ENCODE results near the gene BAZ2A. TPM values are rescaled to one million over a fixed set of nuclear protein-coding genes. Genes with fewer than 3 reads are reported as not detected.

The BAZ2A gene
- polyA plus RNA-seq, 1 of the 3 experiments (the other 2 are of a cell fraction): 32.4 TPM

DNA sequence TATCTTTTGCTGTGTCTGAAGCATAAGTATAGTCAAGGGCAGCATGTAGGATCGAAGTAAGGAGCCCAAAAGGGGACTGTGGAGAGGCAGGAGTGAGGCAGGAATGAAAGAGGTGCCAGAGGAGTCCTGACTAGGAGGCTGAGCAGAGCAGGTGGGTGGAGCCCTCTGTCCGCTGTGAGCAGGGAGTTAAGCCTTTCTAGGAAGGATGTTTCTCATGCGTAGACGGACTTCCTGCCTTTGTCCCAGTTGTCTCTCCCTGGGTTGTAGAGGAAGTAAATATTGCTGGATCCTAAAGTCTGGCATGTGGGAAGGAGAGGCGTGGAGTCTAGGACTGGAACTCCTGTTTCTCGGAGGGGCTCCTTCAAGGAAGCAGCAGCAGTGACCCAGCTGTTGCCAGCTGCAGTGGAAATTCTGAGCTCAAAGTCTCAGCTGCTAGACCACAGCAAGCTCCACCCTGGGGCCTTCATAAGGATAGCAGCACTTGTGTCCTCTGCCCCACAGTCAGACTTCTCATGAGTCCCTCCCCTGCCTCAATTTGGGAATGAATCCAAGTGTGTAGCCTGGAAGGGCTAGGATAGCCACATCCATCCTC lies 64.5 kb downstream of the BAZ2A start (continued):
- TF ChIP-seq, protein P1, sequence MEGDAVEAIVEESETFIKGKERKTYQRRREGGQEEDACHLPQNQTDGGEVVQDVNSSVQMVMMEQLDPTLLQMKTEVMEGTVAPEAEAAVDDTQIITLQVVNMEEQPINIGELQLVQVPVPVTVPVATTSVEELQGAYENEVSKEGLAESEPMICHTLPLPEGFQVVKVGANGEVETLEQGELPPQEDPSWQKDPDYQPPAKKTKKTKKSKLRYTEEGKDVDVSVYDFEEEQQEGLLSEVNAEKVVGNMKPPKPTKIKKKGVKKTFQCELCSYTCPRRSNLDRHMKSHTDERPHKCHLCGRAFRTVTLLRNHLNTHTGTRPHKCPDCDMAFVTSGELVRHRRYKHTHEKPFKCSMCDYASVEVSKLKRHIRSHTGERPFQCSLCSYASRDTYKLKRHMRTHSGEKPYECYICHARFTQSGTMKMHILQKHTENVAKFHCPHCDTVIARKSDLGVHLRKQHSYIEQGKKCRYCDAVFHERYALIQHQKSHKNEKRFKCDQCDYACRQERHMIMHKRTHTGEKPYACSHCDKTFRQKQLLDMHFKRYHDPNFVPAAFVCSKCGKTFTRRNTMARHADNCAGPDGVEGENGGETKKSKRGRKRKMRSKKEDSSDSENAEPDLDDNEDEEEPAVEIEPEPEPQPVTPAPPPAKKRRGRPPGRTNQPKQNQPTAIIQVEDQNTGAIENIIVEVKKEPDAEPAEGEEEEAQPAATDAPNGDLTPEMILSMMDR (IDR thresholded peaks at IDR 0.05): no peak
- TF ChIP-seq USF1 (IDR thresholded peaks at IDR 0.05; ENCODE audit: borderline replicate concordance, low read depth): no peak
- TF ChIP-seq RCOR1 (IDR thresholded peaks at IDR 0.05; ENCODE audit: low read length): no peak
- no peak for TF ChIP-seq USF2 (IDR thresholded peaks at IDR 0.05; ENCODE audit: borderline replicate concordance, low read depth, low read length)
- TF ChIP-seq TAF1 (IDR thresholded peaks at IDR 0.05; ENCODE audit: borderline replicate concordance, low read depth, low read length): no peak
- TF ChIP-seq, protein P2, sequence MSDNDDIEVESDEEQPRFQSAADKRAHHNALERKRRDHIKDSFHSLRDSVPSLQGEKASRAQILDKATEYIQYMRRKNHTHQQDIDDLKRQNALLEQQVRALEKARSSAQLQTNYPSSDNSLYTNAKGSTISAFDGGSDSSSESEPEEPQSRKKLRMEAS (IDR thresholded peaks at IDR 0.05; ENCODE audit: low read depth): no peak
- TF ChIP-seq NRF1 (IDR thresholded peaks at IDR 0.05; ENCODE audit: low read depth, low read length): no peak

DNA sequence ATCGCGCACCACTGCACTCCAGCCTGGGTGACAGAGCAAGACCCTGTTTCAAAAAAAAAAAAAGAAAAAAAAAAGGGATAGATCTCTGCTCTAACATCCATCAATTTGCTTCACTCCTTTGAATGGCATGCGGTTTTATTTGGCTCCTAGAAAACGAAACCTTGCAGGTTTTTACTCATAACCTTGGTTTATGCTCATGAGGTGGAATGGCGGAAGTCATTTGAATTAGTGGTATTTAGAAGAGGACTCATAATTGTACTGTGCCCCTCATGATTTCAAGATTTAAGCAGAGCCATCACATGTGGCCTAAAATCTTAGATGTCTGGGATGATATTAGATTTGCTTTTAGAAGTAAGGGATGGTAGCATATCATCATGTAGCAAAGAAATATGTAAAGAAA lies 79.1 kb downstream of the BAZ2A start:
- Histone ChIP-seq H3F3A (replicated peaks; ENCODE audit: insufficient read depth) (no peaks in the 10 kb centered on the region), H3K4me1 (ENCODE audit: control insufficient read depth in 1 of 2, insufficient read depth in 2 of 2, low read depth in 1 of 2, low read length in 1 of 2) (no peaks in the 10 kb centered on the region), H3K9ac (no peak overlapping the region), H3K4me3 (ENCODE audit: low read depth in 2 of 2, low read length in 1 of 2) (no peak overlapping the region), H3K9me3 (no peaks in the 10 kb centered on the region), H3K36me3 (replicated peaks in 1 of 2; ENCODE audit: control insufficient read depth in 1 of 2, insufficient read depth in 2 of 2, low read length in 1 of 2) (peaks cover 0 to 4% of the 10 kb centered on the region in 2 experiments), H3K27ac (ENCODE audit: low read depth in 2 of 2, low read length in 1 of 2) (no peak overlapping the region), H3K4me2 (no peak overlapping the region), H3K9me2 (no peaks in the 10 kb centered on the region), H3K27me3 (ENCODE audit: insufficient read depth) (no peaks in the 10 kb centered on the region), H4K20me1 (ENCODE audit: insufficient read depth) (0 out of 2 replicates have a peak, but pooled peaks cover 14% of the 10 kb centered on the region), H2AFZ (ENCODE audit: low read depth) (no peak overlapping the region), H3K79me2 (ENCODE audit: insufficient read depth) (peaks cover 89% of the 10 kb centered on the region)
- POLR2A ChIA-PET: interaction anchor here (0.7 kb wide), 1 partner anchor 434 kb away, joined by 3 read pairs; no protein-coding TSS in a partner anchor
- DNase-seq: no peak
- TF ChIP-seq USF1 (IDR thresholded peaks at IDR 0.05; ENCODE audit: borderline replicate concordance, low read depth): no peak
- no peak for TF ChIP-seq PBX3 (IDR thresholded peaks at IDR 0.05)
- no peak for TF ChIP-seq GABPA (IDR thresholded peaks at IDR 0.05; ENCODE audit: low read depth)
- no peak for TF ChIP-seq SMC3 (IDR thresholded peaks at IDR 0.05; ENCODE audit: low read depth, low read length)
- no peak for TF ChIP-seq NRF1 (IDR thresholded peaks at IDR 0.05; ENCODE audit: low read depth, low read length)
- TF ChIP-seq RCOR1 (IDR thresholded peaks at IDR 0.05; ENCODE audit: low read length): no peak
- TF ChIP-seq, protein P2 (IDR thresholded peaks at IDR 0.05; ENCODE audit: low read depth): no peak
- no peak for TF ChIP-seq RXRA (IDR thresholded peaks at IDR 0.05; ENCODE audit: borderline replicate concordance, low read depth)
- TF ChIP-seq USF2 (IDR thresholded peaks at IDR 0.05; ENCODE audit: borderline replicate concordance, low read depth, low read length): no peak
- TF ChIP-seq JUND (IDR thresholded peaks at IDR 0.05): no peak
- TF ChIP-seq YY1 (IDR thresholded peaks at IDR 0.05; ENCODE audit: low read depth): no peak
- WGBS (ENCODE audit: low lambda C conversion rate): 94% methylated on average over 5 of the region's 5 CpGs
- CTCF ChIA-PET: no interaction called here
